ENCODE measurements around the gene BICD2. TPM values are rescaled to one million over a fixed set of nuclear protein-coding genes. Genes with fewer than 3 reads are reported as not detected.

Gene BICD2
- total and polyA plus RNA-seq, 2 experiments from 2014 or later, result 25.6 to 45.0 TPM

DNA sequence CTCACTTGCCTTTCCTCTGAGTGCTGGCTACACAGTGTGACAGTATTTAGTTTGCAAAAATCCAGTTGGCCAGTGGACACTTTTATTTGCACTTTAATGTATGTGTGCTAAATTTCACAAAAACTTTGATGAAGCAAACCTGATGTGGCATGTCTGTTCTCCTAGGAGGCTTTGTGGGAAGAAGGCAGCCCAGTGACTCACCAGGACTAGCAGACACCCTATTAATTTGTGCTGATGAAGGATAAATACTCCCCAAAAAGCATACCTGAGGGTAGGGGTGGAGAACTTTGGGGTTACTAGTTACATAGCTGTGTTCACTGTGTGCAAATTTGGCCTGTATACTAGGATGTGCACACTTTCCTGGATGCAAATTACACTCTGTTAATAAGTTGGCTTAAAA lies 55.4 kb downstream of the BICD2 start:
- Histone ChIP-seq H3K27me3 (replicated peaks; ENCODE audit: insufficient read depth) (no peaks in the 10 kb centered on the region), H3K79me2 (ENCODE audit: insufficient read depth) (no peaks in the 10 kb centered on the region), H4K20me1 (ENCODE audit: insufficient read depth) (no peaks in the 10 kb centered on the region), H2AFZ (no peak overlapping the region), H3K4me1 (ENCODE audit: insufficient read depth) (peaks cover 4% of the 10 kb centered on the region; the same call in 1 of the 2 replicates), H3F3A (ENCODE audit: insufficient read depth) (peaks cover 20% of the 10 kb centered on the region; the same call in 1 of the 2 replicates), H3K4me3 (no peak overlapping the region), H3K27ac (no peak overlapping the region), H3K9me3 (ENCODE audit: low read depth) (no peaks in the 10 kb centered on the region), H3K9ac (no peak overlapping the region), H3K36me3 (ENCODE audit: low read depth) (peaks cover 16% of the 10 kb centered on the region; the same call in 1 of the 2 replicates), H3K4me2 (ENCODE audit: unreplicated experiment) (no peak overlapping the region), H3K9me2 (ENCODE audit: insufficient read depth) (no peaks in the 10 kb centered on the region)
- TF ChIP-seq EZH2 (IDR thresholded peaks at IDR 0.05; ENCODE audit: insufficient read depth, poor library complexity, severe bottlenecking), result no peak
- no peak for TF ChIP-seq EZH2phosphoT487 (IDR thresholded peaks at IDR 0.05; ENCODE audit: insufficient read depth, low read depth)
- in situ Hi-C loops (cut with MboI), result no loop called here
- peak; percentile 43 for DNase-seq

DNA sequence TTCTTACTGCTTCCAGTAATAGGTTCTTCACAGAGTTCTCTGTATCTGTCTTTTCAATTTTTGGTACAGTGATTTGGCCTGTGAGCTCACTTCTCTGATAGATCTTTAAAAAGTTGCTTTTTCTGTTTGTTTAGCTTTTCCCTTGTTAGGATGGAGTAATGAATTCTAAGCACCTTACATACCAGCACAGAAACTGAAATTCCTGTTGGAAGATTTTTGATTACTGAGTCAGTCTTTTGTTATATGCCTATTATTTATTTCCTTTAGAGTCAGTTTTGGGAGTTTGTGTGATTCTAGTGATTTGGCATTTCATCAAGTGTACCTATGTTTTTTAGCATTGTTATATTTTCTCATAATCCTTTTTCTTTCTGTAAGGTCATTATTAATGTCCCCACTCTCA lies 57.1 kb downstream of the BICD2 start:
- DNase-seq, result no peak
- Histone ChIP-seq H3K4me3 (no peak overlapping the region), H3K36me3 (ENCODE audit: low read depth) (peaks cover 6% of the 10 kb centered on the region; the same call in 1 of the 2 replicates), H3K27ac (no peak overlapping the region), H3K9ac (no peak overlapping the region), H3K9me2 (ENCODE audit: insufficient read depth) (no peaks in the 10 kb centered on the region), H4K20me1 (ENCODE audit: insufficient read depth) (no peaks in the 10 kb centered on the region), H3F3A (ENCODE audit: insufficient read depth) (peaks cover 20% of the 10 kb centered on the region; the same call in 1 of the 2 replicates), H2AFZ (no peak overlapping the region), H3K4me2 (ENCODE audit: unreplicated experiment) (no peak overlapping the region), H3K27me3 (replicated peaks; ENCODE audit: insufficient read depth) (no peaks in the 10 kb centered on the region), H3K9me3 (ENCODE audit: low read depth) (no peaks in the 10 kb centered on the region), H3K79me2 (ENCODE audit: insufficient read depth) (no peaks in the 10 kb centered on the region), H3K4me1 (ENCODE audit: insufficient read depth) (peaks cover 4% of the 10 kb centered on the region; the same call in 1 of the 2 replicates)
- TF ChIP-seq EZH2phosphoT487 (IDR thresholded peaks at IDR 0.05; ENCODE audit: insufficient read depth, low read depth) (no peak), EZH2 (IDR thresholded peaks at IDR 0.05; ENCODE audit: insufficient read depth, poor library complexity, severe bottlenecking) (no peak)
- in situ Hi-C loops (cut with MboI), result no loop called here

GRCh38 chr9:92706218-92706940 lies 58.3 kb downstream of the BICD2 start:
- no peaks in the 10 kb centered on the region for H3K27me3 ChIP-seq (replicated peaks; ENCODE audit: insufficient read depth)
- 61 to 63% methylated on average over 3 of the region's 3 CpGs for WGBS, 2 experiments (ENCODE audit: low coverage in 1 of 2, low lambda C conversion rate in 2 of 2, missing lambda C conversion rate in 2 of 2)
- no peak overlapping the region for H3K9ac ChIP-seq
- H2AFZ ChIP-seq, result no peak overlapping the region
- H3K4me2 ChIP-seq (ENCODE audit: unreplicated experiment), result no peak overlapping the region
- DNase-seq, result peak; percentile 67
- in situ Hi-C loops (cut with MboI), result no loop called here
- H4K20me1 ChIP-seq (ENCODE audit: insufficient read depth), result no peaks in the 10 kb centered on the region
- peaks cover 20% of the 10 kb centered on the region; the same call in 1 of the 2 replicates for H3F3A ChIP-seq (ENCODE audit: insufficient read depth)
- peaks cover 4% of the 10 kb centered on the region; the same call in 1 of the 2 replicates for H3K4me1 ChIP-seq (ENCODE audit: insufficient read depth)
- H3K79me2 ChIP-seq (ENCODE audit: insufficient read depth), result no peaks in the 10 kb centered on the region
- H3K36me3 ChIP-seq (ENCODE audit: low read depth), result no peaks in the 10 kb centered on the region; the same call in 1 of the 2 replicates
- no peak overlapping the region for H3K4me3 ChIP-seq
- H3K9me3 ChIP-seq (ENCODE audit: low read depth), result no peaks in the 10 kb centered on the region
- no peak for TF ChIP-seq EZH2 (IDR thresholded peaks at IDR 0.05; ENCODE audit: insufficient read depth, poor library complexity, severe bottlenecking)
- no peak for TF ChIP-seq EZH2phosphoT487 (IDR thresholded peaks at IDR 0.05; ENCODE audit: insufficient read depth, low read depth)
- H3K9me2 ChIP-seq (ENCODE audit: insufficient read depth), result no peaks in the 10 kb centered on the region
- no peak overlapping the region for H3K27ac ChIP-seq

DNA sequence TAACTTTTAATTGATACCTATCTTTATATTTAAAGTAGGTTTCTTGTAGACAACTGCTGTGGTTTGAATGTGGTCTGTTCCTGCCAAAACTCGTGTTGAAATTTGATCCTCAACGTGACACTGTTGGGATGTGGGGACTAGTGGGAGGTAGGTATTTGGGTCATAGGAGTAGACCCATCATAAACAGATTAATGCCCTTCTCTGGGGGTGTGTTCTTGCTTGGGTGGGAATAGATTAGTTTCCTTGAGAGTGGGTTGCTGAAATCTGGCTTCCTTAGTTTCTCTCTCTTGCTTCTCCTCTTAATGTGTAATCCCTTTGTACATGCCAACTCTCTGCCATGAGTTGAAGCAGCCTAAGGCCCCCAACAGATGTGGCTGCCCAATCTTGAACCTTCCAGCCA lies 60.1 kb downstream of the BICD2 start:
- Histone ChIP-seq H3K27ac (no peak overlapping the region), H3F3A (ENCODE audit: insufficient read depth) (peaks cover 19% of the 10 kb centered on the region; the same call in 1 of the 2 replicates), H3K9ac (no peak overlapping the region), H3K36me3 (ENCODE audit: low read depth) (no peaks in the 10 kb centered on the region), H3K4me3 (no peak overlapping the region), H3K4me1 (ENCODE audit: insufficient read depth) (peaks cover 4% of the 10 kb centered on the region; the same call in 1 of the 2 replicates), H3K27me3 (replicated peaks; ENCODE audit: insufficient read depth) (no peaks in the 10 kb centered on the region), H3K9me2 (ENCODE audit: insufficient read depth) (no peaks in the 10 kb centered on the region), H4K20me1 (ENCODE audit: insufficient read depth) (no peaks in the 10 kb centered on the region), H2AFZ (no peak overlapping the region), H3K4me2 (ENCODE audit: unreplicated experiment) (no peak overlapping the region), H3K79me2 (ENCODE audit: insufficient read depth) (no peaks in the 10 kb centered on the region), H3K9me3 (ENCODE audit: low read depth) (no peaks in the 10 kb centered on the region)
- TF ChIP-seq EZH2phosphoT487 (IDR thresholded peaks at IDR 0.05; ENCODE audit: insufficient read depth, low read depth), result no peak
- TF ChIP-seq EZH2 (IDR thresholded peaks at IDR 0.05; ENCODE audit: insufficient read depth, poor library complexity, severe bottlenecking), result no peak
- 89 to 93% methylated on average over 2 of the region's 2 CpGs for WGBS, 2 experiments (ENCODE audit: low coverage in 1 of 2, low lambda C conversion rate in 2 of 2, missing lambda C conversion rate in 2 of 2)
- in situ Hi-C loops (cut with MboI), result no loop called here
- no peak for DNase-seq
